SK-N-SH (cell line): ENCODE data around the gene HOXB5.

ENCODE experiments used
- EP300 ChIP-seq, 2 experiments: IDR thresholded peaks; 2 replicates each; pipeline versions ENCODE4 v1.4.0 to v1.6.1; 2012; ENCODE audit warnings: borderline replicate concordance in 1 of 2, low read depth in 1 of 2, low read length in 1 of 2
- GATA2 ChIP-seq: sonication (generic); formaldehyde crosslinking; IDR thresholded peaks from 2 replicates; pipeline ENCODE4 v1.5.0; 2020; ENCODE audit warnings: mild to moderate bottlenecking, missing genetic modification reagents
- POLR2AphosphoS5 ChIP-seq: IDR thresholded peaks from 2 replicates; pipeline ENCODE4 v1.6.1; 2012; ENCODE audit warnings: low read depth, low read length
- RXRA ChIP-seq: IDR thresholded peaks from 2 replicates; pipeline ENCODE4 v1.4.0; 2012; ENCODE audit warnings: low read depth, mild to moderate bottlenecking, borderline replicate concordance
- TAF1 ChIP-seq: IDR thresholded peaks from 2 replicates; pipeline ENCODE4 v1.6.1; 2012; ENCODE audit warnings: low read depth, mild to moderate bottlenecking, low read length, moderate library complexity, borderline replicate concordance
- TF ChIP-seq, protein P1 (sequence below): fragments of 200-600 bp; sonication (generic); IDR thresholded peaks from 2 replicates; pipeline ENCODE4 v1.6.1; 2017; ENCODE audit warnings: antibody characterized with exemption, mild to moderate bottlenecking, moderate library complexity
- TF ChIP-seq, protein P2 (sequence below): fragments of 150-350 bp; IDR thresholded peaks from 2 replicates; pipeline ENCODE4 v1.6.1; 2017; ENCODE audit warnings: antibody characterized with exemption, low read length, low read depth, borderline replicate concordance

DNA sequence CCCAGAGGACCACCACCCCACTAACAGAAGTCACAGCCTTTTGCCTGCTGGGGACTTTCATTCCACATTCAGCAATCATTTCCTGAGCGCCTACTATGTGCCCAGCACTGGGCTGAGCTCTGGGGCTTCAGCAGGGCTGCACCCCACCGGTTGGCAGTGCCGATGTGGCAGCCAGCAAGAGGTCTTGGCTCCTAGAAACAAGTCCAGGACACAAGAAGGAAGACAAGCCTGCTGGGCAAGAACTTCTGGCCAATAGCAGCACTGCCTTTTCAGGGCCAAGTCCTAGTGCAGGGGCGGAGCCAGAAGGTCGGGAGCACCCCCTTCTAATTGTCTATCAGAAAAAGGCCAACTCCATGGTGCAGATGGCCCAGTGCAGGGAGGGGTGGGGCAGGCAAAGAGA lies 45.6 kb upstream of the HOXB5 start:
- TF ChIP-seq, protein P1, sequence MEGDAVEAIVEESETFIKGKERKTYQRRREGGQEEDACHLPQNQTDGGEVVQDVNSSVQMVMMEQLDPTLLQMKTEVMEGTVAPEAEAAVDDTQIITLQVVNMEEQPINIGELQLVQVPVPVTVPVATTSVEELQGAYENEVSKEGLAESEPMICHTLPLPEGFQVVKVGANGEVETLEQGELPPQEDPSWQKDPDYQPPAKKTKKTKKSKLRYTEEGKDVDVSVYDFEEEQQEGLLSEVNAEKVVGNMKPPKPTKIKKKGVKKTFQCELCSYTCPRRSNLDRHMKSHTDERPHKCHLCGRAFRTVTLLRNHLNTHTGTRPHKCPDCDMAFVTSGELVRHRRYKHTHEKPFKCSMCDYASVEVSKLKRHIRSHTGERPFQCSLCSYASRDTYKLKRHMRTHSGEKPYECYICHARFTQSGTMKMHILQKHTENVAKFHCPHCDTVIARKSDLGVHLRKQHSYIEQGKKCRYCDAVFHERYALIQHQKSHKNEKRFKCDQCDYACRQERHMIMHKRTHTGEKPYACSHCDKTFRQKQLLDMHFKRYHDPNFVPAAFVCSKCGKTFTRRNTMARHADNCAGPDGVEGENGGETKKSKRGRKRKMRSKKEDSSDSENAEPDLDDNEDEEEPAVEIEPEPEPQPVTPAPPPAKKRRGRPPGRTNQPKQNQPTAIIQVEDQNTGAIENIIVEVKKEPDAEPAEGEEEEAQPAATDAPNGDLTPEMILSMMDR: no peak
- no peak for TF ChIP-seq POLR2AphosphoS5
- no peak for TF ChIP-seq TAF1
- no peak for TF ChIP-seq EP300 (IDR thresholded peaks at IDR 0.05; ENCODE audit: borderline replicate concordance in 1 of 2, low read depth in 1 of 2, low read length in 1 of 2)
- no peak for TF ChIP-seq GATA2 (CRISPR knock-in tag)
- no peak for TF ChIP-seq RXRA
- TF ChIP-seq, protein P2, sequence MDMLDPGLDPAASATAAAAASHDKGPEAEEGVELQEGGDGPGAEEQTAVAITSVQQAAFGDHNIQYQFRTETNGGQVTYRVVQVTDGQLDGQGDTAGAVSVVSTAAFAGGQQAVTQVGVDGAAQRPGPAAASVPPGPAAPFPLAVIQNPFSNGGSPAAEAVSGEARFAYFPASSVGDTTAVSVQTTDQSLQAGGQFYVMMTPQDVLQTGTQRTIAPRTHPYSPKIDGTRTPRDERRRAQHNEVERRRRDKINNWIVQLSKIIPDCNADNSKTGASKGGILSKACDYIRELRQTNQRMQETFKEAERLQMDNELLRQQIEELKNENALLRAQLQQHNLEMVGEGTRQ: no peak
